ENCODE results near the gene CNN2.

DNA sequence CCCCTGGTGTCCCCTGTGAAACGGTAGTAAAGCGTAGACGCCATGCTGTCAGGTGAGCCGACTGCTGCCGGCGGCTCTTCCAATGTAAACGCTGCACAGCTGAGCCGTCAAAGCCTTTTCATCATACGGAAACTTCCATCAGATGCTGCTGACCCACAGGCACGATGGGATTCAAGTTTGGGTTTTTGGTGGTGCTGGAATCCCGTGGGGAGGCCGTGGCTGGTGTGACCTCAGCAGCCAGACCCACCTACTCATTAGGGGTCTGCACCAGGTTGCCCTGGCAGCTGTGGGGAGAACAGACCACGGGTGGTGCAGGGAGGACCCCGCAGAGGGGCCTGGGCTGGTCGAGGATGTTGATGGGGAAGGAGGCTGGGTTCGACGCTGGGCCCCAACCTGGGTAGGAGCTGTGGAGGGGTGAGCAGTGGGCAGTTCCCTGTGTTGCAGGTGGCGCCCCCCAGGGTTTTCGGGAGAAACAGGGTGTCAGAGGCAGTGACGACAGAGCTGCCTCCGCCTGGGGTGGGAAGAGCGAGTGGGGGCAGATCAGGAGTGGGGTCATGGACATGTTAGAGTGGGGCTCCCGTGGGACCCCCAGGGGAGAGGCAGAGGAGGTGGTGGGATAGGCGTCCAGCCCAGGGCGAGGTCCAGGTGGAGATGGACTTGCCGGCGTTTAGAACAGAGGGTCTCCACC lies 19.6 kb upstream of the CNN2 start:
- TF ChIP-seq, protein P1, sequence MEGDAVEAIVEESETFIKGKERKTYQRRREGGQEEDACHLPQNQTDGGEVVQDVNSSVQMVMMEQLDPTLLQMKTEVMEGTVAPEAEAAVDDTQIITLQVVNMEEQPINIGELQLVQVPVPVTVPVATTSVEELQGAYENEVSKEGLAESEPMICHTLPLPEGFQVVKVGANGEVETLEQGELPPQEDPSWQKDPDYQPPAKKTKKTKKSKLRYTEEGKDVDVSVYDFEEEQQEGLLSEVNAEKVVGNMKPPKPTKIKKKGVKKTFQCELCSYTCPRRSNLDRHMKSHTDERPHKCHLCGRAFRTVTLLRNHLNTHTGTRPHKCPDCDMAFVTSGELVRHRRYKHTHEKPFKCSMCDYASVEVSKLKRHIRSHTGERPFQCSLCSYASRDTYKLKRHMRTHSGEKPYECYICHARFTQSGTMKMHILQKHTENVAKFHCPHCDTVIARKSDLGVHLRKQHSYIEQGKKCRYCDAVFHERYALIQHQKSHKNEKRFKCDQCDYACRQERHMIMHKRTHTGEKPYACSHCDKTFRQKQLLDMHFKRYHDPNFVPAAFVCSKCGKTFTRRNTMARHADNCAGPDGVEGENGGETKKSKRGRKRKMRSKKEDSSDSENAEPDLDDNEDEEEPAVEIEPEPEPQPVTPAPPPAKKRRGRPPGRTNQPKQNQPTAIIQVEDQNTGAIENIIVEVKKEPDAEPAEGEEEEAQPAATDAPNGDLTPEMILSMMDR (IDR thresholded peaks at IDR 0.05) = no peak
- TF ChIP-seq POLR2A (IDR thresholded peaks at IDR 0.05) = no peak

All from esophagus squamous epithelium (tissue), 4 donors.